Measurements from ENCODE around the gene SPN. TPM values are rescaled to one million over a fixed set of nuclear protein-coding genes. Genes with fewer than 3 reads are reported as not detected.

SPN gene
- total and polyA plus RNA-seq, 9 of the 15 experiments (the other 6 are each of a cell fraction or from before 2014, with no cell fraction given) = 24.3 to 225 (median 79.4) TPM

GRCh38 chr16:29663016-29663806 lies at the start of gene SPN (continued):
- TF ChIP-seq CREB3L1 (IDR thresholded peaks at IDR 0.05; ENCODE audit: borderline replicate concordance, low read depth) (0 out of 2 replicates have a peak, but pooled peaks have one; percentile 31), ZNF766 (CRISPR knock-in tag; conservative IDR thresholded peaks at IDR 0.05) (peak; percentile 80), TAF1 (IDR thresholded peaks at IDR 0.05; ENCODE audit: control insufficient read depth, extremely low read depth, insufficient read depth, low read length, severe bottlenecking) (peak; percentile 77), MYC (IDR thresholded peaks at IDR 0.05; ENCODE audit: low read depth, low read length) (peak; percentile 66; the same call in 1 of the 2 replicates), MYC (CRISPR knock-in tag; IDR thresholded peaks at IDR 0.05; ENCODE audit: borderline replicate concordance, low read depth) (0 out of 2 replicates have a peak, but pooled peaks have one; percentile 44), MTA2 (IDR thresholded peaks at IDR 0.05; ENCODE audit: low read depth) (peak; percentile 78), COPS2 (conservative IDR thresholded peaks at IDR 0.05) (no peak), THRA (IDR thresholded peaks at IDR 0.05) (no peak), NCOR1 (IDR thresholded peaks at IDR 0.05) (peak; percentile 91), SREBF1 (IDR thresholded peaks at IDR 0.05; ENCODE audit: borderline replicate concordance, low read depth, low read length) (no peak)
- TF ChIP-seq, protein P1, sequence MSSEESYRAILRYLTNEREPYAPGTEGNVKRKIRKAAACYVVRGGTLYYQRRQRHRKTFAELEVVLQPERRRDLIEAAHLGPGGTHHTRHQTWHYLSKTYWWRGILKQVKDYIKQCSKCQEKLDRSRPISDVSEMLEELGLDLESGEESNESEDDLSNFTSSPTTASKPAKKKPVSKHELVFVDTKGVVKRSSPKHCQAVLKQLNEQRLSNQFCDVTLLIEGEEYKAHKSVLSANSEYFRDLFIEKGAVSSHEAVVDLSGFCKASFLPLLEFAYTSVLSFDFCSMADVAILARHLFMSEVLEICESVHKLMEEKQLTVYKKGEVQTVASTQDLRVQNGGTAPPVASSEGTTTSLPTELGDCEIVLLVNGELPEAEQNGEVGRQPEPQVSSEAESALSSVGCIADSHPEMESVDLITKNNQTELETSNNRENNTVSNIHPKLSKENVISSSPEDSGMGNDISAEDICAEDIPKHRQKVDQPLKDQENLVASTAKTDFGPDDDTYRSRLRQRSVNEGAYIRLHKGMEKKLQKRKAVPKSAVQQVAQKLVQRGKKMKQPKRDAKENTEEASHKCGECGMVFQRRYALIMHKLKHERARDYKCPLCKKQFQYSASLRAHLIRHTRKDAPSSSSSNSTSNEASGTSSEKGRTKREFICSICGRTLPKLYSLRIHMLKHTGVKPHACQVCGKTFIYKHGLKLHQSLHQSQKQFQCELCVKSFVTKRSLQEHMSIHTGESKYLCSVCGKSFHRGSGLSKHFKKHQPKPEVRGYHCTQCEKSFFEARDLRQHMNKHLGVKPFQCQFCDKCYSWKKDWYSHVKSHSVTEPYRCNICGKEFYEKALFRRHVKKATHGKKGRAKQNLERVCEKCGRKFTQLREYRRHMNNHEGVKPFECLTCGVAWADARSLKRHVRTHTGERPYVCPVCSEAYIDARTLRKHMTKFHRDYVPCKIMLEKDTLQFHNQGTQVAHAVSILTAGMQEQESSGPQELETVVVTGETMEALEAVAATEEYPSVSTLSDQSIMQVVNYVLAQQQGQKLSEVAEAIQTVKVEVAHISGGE (CRISPR knock-in tag; IDR thresholded peaks at IDR 0.05) = peak in 1 of 3 experiments; percentile 81; a peak in 2 of 6 replicates
- TF ChIP-seq, protein P2, sequence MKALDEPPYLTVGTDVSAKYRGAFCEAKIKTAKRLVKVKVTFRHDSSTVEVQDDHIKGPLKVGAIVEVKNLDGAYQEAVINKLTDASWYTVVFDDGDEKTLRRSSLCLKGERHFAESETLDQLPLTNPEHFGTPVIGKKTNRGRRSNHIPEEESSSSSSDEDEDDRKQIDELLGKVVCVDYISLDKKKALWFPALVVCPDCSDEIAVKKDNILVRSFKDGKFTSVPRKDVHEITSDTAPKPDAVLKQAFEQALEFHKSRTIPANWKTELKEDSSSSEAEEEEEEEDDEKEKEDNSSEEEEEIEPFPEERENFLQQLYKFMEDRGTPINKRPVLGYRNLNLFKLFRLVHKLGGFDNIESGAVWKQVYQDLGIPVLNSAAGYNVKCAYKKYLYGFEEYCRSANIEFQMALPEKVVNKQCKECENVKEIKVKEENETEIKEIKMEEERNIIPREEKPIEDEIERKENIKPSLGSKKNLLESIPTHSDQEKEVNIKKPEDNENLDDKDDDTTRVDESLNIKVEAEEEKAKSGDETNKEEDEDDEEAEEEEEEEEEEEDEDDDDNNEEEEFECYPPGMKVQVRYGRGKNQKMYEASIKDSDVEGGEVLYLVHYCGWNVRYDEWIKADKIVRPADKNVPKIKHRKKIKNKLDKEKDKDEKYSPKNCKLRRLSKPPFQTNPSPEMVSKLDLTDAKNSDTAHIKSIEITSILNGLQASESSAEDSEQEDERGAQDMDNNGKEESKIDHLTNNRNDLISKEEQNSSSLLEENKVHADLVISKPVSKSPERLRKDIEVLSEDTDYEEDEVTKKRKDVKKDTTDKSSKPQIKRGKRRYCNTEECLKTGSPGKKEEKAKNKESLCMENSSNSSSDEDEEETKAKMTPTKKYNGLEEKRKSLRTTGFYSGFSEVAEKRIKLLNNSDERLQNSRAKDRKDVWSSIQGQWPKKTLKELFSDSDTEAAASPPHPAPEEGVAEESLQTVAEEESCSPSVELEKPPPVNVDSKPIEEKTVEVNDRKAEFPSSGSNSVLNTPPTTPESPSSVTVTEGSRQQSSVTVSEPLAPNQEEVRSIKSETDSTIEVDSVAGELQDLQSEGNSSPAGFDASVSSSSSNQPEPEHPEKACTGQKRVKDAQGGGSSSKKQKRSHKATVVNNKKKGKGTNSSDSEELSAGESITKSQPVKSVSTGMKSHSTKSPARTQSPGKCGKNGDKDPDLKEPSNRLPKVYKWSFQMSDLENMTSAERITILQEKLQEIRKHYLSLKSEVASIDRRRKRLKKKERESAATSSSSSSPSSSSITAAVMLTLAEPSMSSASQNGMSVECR (CRISPR knock-in tag; IDR thresholded peaks at IDR 0.05) = peak; percentile 75
- TF ChIP-seq, protein P3, sequence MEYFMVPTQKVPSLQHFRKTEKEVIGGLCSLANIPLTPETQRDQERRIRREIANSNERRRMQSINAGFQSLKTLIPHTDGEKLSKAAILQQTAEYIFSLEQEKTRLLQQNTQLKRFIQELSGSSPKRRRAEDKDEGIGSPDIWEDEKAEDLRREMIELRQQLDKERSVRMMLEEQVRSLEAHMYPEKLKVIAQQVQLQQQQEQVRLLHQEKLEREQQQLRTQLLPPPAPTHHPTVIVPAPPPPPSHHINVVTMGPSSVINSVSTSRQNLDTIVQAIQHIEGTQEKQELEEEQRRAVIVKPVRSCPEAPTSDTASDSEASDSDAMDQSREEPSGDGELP (CRISPR knock-in tag; IDR thresholded peaks at IDR 0.05; ENCODE audit: borderline replicate concordance) = peak; percentile 92
